Lower leg skin (tissue), 4 donors: ENCODE results near the gene FMNL2. TPM values are rescaled to one million over a fixed set of nuclear protein-coding genes. Genes with fewer than 3 reads are reported as not detected.

ENCODE experiments used
- DNase-seq, 2 donors: peaks; one replicate each; pipeline ENCODE4 v3.0.0-alpha.2; 2019; ENCODE audit warnings: low spot score in 2 of 2
- H3K4me3 ChIP-seq: fragments of 200-600 bp; sonication (generic); 2 replicates; pipeline ENCODE4 v1.5.1; 2017; ENCODE audit warnings: mild to moderate bottlenecking, low read depth; ENCODE audit not compliant: poor library complexity, severe bottlenecking
- CTCF ChIP-seq, 3 donors: fragments of 450-650 bp; IDR thresholded peaks; one replicate each; pipeline ENCODE4 v1.5.1; 2016; ENCODE audit warnings: antibody characterized with exemption in 3 of 3, mild to moderate bottlenecking in 3 of 3, moderate library complexity in 2 of 3
- POLR2A ChIP-seq, 2 donors: fragments of 450-650 bp; IDR thresholded peaks; one replicate each; pipeline ENCODE4 v1.6.1; 2016 to 2017; ENCODE audit warnings: antibody characterized with exemption in 2 of 2, mild to moderate bottlenecking in 1 of 2, moderate library complexity in 1 of 2
- WGBS, 2 donors: methylation state at CpG; one replicate each; pipeline ENCODE4 v1.1.5; 2018; 5-methylcytosine and 5-hydroxymethylcytosine counted together
- intact Hi-C: fragments of 100-400 bp; cut with DNase I; formaldehyde crosslinking; loops from one replicate; pipeline ENCODE4 v1.15.0; 2023; ENCODE audit warnings: low total_unique reads
- total RNA-seq, 4 donors: library from RNA; depleted of rRNA; stranded (reverse); fragments of >200 nt; gene quantifications; one replicate each; pipeline ENCODE4 v1.1.0, GENCODE V29; 2016

FMNL2 gene
- total RNA-seq, 4 donors from 2014 or later = 9.6 to 18.3 (median 12.9) TPM

GRCh38 chr2:152552888-152553287 is 217.9 kb downstream of the FMNL2 start:
- TF ChIP-seq POLR2A (IDR thresholded peaks at IDR 0.05) = no peak
- no peak for TF ChIP-seq CTCF (IDR thresholded peaks at IDR 0.05)
- intact Hi-C loops = no loop called here
- no peak overlapping the region for H3K4me3 ChIP-seq
- 91 to 98% methylated on average over 1 of the region's 1 CpG for WGBS, 2 donors
- DNase-seq = no peak

GRCh38 chr2:152553518-152553917 is 218.5 kb downstream of the FMNL2 start:
- H3K4me3 ChIP-seq = no peak overlapping the region
- DNase-seq = no peak
- TF ChIP-seq POLR2A (IDR thresholded peaks at IDR 0.05) (no peak), CTCF (IDR thresholded peaks at IDR 0.05) (no peak)
- 84 to 93% methylated on average over 1 of the region's 1 CpG for WGBS, 2 donors
- intact Hi-C loops = no loop called here

GRCh38 chr2:152555048-152555447 is 220.1 kb downstream of the FMNL2 start:
- intact Hi-C loops = no loop called here
- H3K4me3 ChIP-seq = no peak overlapping the region
- 94% methylated on average over 2 of the region's 2 CpGs for whole genome bisulfite sequencing, 2 donors
- no peak for DNase-seq
- no peak for TF ChIP-seq CTCF (IDR thresholded peaks at IDR 0.05)
- no peak for TF ChIP-seq POLR2A (IDR thresholded peaks at IDR 0.05)

- TF ChIP-seq CTCF (IDR thresholded peaks at IDR 0.05) = no peak
- no peak for TF ChIP-seq POLR2A (IDR thresholded peaks at IDR 0.05)
- DNase-seq = no peak
- no peak overlapping the region for H3K4me3 ChIP-seq
- WGBS, 2 donors = 92 to 97% methylated on average over 5 of the region's 5 CpGs
- intact Hi-C loops = no loop called here
Measured at GRCh38 chr2:152556506-152556905, 221.5 kb downstream of the FMNL2 start.

GRCh38 chr2:152557273-152557888 is 222.4 kb downstream of the FMNL2 start:
- DNase-seq = no peak
- H3K4me3 ChIP-seq = no peak overlapping the region
- WGBS, 2 donors = 86 to 91% methylated on average over 4 of the region's 4 CpGs
- TF ChIP-seq CTCF (IDR thresholded peaks at IDR 0.05) = no peak
- no peak for TF ChIP-seq POLR2A (IDR thresholded peaks at IDR 0.05)
- intact Hi-C loops = no loop called here
